GM23338 (cell line): ENCODE measurements around the gene KLF2.

Source experiments
- CTCF ChIP-seq, 2 experiments: fragments of 200-600 bp in 1 of 2; sonication (generic) in 1 of 2; conservative IDR thresholded peaks; 2 replicates each; pipeline versions ENCODE4 v1.5.1 to v1.6.1; 2016 to 2017; ENCODE audit warnings: antibody characterized with exemption in 2 of 2, low read depth in 2 of 2, mild to moderate bottlenecking in 2 of 2, moderate library complexity in 1 of 2
- EZH2 ChIP-seq: fragments of 200-600 bp; sonication (generic); IDR thresholded peaks from one replicate; pipeline ENCODE4 v1.8.0; 2017; ENCODE audit warnings: antibody characterized with exemption, mild to moderate bottlenecking, low read depth; ENCODE audit not compliant: unreplicated experiment
- EZH2phosphoT487 ChIP-seq: fragments of 200-600 bp; sonication (generic); IDR thresholded peaks from one replicate; pipeline ENCODE4 v1.8.1; 2018; ENCODE audit warnings: antibody characterized with exemption; ENCODE audit not compliant: unreplicated experiment
- STAT1 ChIP-seq: IDR thresholded peaks from one replicate; pipeline ENCODE4 v1.6.1; 2016; ENCODE audit warnings: antibody characterized with exemption; ENCODE audit not compliant: unreplicated experiment
- ZNF114 ChIP-seq: fragments of 250-450 bp; sonication (Bioruptor Pico); IDR thresholded peaks from 2 replicates; pipeline ENCODE4 v1.5.0; 2020; ENCODE audit warnings: mild to moderate bottlenecking, moderate library complexity
- TF ChIP-seq, protein P1 (sequence below): IDR thresholded peaks from one replicate; pipeline ENCODE4 v1.6.1; 2018; ENCODE audit warnings: antibody characterized with exemption; ENCODE audit not compliant: unreplicated experiment

DNA sequence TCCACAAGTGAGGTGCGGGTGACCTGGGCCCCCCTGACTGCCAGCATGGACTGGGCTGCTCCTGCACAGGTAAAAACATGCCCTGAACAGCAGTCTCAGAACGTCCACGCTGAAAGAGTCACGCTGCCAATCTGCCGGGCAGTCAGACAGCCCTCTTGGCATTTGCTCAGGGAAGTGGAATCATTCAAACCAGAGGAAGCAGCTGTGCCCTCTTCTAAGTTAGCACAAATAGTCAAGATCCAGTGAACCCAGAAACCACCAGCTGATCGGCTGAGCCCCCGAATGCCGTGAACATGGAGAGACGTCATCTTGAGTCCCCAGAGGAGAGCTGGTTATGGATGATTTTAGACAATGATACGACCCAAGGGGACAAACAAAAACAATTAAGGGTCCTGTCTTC, 34.4 kb downstream of the KLF2 start:
- TF ChIP-seq CTCF (conservative IDR thresholded peaks at IDR 0.05; ENCODE audit: low read depth in 2 of 2): no peak
- no peak for TF ChIP-seq STAT1
- TF ChIP-seq, protein P1, sequence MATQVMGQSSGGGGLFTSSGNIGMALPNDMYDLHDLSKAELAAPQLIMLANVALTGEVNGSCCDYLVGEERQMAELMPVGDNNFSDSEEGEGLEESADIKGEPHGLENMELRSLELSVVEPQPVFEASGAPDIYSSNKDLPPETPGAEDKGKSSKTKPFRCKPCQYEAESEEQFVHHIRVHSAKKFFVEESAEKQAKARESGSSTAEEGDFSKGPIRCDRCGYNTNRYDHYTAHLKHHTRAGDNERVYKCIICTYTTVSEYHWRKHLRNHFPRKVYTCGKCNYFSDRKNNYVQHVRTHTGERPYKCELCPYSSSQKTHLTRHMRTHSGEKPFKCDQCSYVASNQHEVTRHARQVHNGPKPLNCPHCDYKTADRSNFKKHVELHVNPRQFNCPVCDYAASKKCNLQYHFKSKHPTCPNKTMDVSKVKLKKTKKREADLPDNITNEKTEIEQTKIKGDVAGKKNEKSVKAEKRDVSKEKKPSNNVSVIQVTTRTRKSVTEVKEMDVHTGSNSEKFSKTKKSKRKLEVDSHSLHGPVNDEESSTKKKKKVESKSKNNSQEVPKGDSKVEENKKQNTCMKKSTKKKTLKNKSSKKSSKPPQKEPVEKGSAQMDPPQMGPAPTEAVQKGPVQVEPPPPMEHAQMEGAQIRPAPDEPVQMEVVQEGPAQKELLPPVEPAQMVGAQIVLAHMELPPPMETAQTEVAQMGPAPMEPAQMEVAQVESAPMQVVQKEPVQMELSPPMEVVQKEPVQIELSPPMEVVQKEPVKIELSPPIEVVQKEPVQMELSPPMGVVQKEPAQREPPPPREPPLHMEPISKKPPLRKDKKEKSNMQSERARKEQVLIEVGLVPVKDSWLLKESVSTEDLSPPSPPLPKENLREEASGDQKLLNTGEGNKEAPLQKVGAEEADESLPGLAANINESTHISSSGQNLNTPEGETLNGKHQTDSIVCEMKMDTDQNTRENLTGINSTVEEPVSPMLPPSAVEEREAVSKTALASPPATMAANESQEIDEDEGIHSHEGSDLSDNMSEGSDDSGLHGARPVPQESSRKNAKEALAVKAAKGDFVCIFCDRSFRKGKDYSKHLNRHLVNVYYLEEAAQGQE: no peak
- TF ChIP-seq ZNF114 (CRISPR knock-in tag): no peak
- no peak for TF ChIP-seq EZH2
- no peak for TF ChIP-seq EZH2phosphoT487
